KMS-11 (cell line): ENCODE measurements around the gene ARMC2.

Experiments
- H2AFZ ChIP-seq: fragments of 200-600 bp; sonication (generic); 2 replicates; pipeline ENCODE4 v1.6.1; 2016; ENCODE audit warnings: antibody characterized with exemption, mixed run types, low read depth
- H3K27ac ChIP-seq: fragments of 200-600 bp; sonication (generic); 2 replicates; pipeline ENCODE4 v1.6.1; 2016; ENCODE audit warnings: mild to moderate bottlenecking, mixed run types
- H3K27me3 ChIP-seq: fragments of 200-600 bp; sonication (generic); 2 replicates; pipeline ENCODE4 v1.6.1; 2017; ENCODE audit warnings: mild to moderate bottlenecking, low read depth, mixed run types, moderate library complexity; ENCODE audit not compliant: insufficient read depth
- H3K36me3 ChIP-seq: fragments of 200-600 bp; sonication (generic); 2 replicates; pipeline ENCODE4 v1.6.1; 2017; ENCODE audit warnings: mild to moderate bottlenecking, mixed run types; ENCODE audit not compliant: insufficient read depth
- H3K4me1 ChIP-seq: fragments of 200-600 bp; sonication (generic); 2 replicates; pipeline ENCODE4 v1.6.1; 2016; ENCODE audit warnings: mild to moderate bottlenecking, low read depth, mixed run types; ENCODE audit not compliant: poor library complexity, severe bottlenecking
- H3K4me2 ChIP-seq: fragments of 200-600 bp; sonication (generic); 2 replicates; pipeline ENCODE4 v1.7.0; 2016; ENCODE audit warnings: mild to moderate bottlenecking, mixed run types
- H3K4me3 ChIP-seq: fragments of 200-600 bp; sonication (generic); IDR thresholded peaks from 2 replicates; pipeline ENCODE4 v1.6.1; 2017; ENCODE audit warnings: low read depth, low read length, mixed read lengths; ENCODE audit not compliant: insufficient read depth
- H3K79me2 ChIP-seq: fragments of 200-600 bp; sonication (generic); 2 replicates; pipeline ENCODE4 v1.6.1; 2016; ENCODE audit warnings: low read depth, mixed run types; ENCODE audit not compliant: insufficient read depth
- H3K9ac ChIP-seq: fragments of 200-600 bp; sonication (generic); 2 replicates; pipeline ENCODE4 v1.6.1; 2016; ENCODE audit warnings: mild to moderate bottlenecking, mixed run types
- H4K20me1 ChIP-seq: fragments of 200-600 bp; sonication (generic); 2 replicates; pipeline ENCODE4 v1.6.1; 2016; ENCODE audit warnings: mild to moderate bottlenecking, mixed run types; ENCODE audit not compliant: insufficient read depth
- CTCF ChIP-seq: fragments of 200-600 bp; sonication (generic); conservative IDR thresholded peaks from 2 replicates; pipeline ENCODE4 v1.6.1; 2017; ENCODE audit warnings: low read depth, mild to moderate bottlenecking, antibody characterized with exemption, low read length, moderate library complexity, mixed read lengths

The ARMC2 gene

GRCh38 chr6:108982154-108983113, 134.2 kb downstream of the ARMC2 start:
- Histone ChIP-seq H3K4me1 (no peaks in the 10 kb centered on the region), H2AFZ (no peak overlapping the region), H3K79me2 (no peaks in the 10 kb centered on the region), H3K4me3 (no peak overlapping the region), H3K27ac (no peak overlapping the region), H4K20me1 (no peaks in the 10 kb centered on the region), H3K9ac (no peak overlapping the region), H3K36me3 (no peaks in the 10 kb centered on the region), H3K4me2 (no peak overlapping the region), H3K27me3 (no peaks in the 10 kb centered on the region)
- no peak for TF ChIP-seq CTCF

DNA sequence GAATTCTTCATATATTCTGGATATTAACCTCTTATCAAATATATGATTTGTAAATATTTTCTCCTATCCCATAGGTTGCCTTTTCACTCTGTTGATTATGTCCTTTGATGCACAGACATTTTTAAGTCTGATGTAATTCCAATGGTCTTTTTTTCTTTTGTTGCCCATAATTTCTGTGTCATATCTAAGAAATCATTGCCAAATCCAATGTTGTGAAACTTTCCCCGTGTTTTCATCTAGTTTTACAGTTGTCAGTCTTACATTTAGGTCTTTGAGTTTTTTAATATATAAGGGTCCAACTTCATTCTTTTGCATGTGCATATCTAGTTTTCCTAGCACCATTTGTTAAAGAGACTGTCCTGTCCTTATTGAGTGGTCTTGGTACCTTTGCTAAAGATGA, 134.9 kb downstream of the ARMC2 start:
- H3K36me3 ChIP-seq = no peaks in the 10 kb centered on the region
- no peak overlapping the region for H3K4me2 ChIP-seq
- no peak overlapping the region for H3K27ac ChIP-seq
- TF ChIP-seq CTCF = no peak
- no peaks in the 10 kb centered on the region for H4K20me1 ChIP-seq
- no peaks in the 10 kb centered on the region for H3K79me2 ChIP-seq
- H3K4me3 ChIP-seq = no peak overlapping the region
- no peaks in the 10 kb centered on the region for H3K27me3 ChIP-seq
- H3K9ac ChIP-seq = no peak overlapping the region
- no peaks in the 10 kb centered on the region for H3K4me1 ChIP-seq
- no peak overlapping the region for H2AFZ ChIP-seq

GRCh38 chr6:108985301-108985700, 137.1 kb downstream of the ARMC2 start:
- Histone ChIP-seq H3K79me2 (no peaks in the 10 kb centered on the region), H3K27ac (no peak overlapping the region), H3K27me3 (no peaks in the 10 kb centered on the region), H3K4me3 (no peak overlapping the region), H3K36me3 (no peaks in the 10 kb centered on the region), H3K9ac (no peak overlapping the region), H3K4me1 (no peaks in the 10 kb centered on the region), H2AFZ (no peak overlapping the region), H3K4me2 (no peak overlapping the region), H4K20me1 (no peaks in the 10 kb centered on the region)
- TF ChIP-seq CTCF = no peak

DNA sequence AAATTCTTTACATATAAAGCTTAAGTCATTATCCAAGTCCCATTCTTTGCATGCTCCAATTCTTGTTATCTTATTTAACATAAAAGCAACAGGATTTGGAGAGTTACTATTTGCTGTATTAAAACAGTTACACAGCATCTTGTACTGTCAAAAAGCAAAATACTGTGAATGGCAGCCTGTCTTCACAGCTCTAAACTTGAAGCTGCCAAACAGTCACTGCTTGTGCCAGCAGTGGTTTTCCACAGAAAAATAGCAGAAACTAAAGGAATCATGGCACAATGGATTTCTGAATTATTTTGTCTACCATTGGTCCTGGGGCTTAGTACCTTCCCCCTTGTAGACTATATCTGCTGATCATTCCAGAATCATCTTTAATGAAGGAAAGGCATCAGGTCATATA, 138.9 kb downstream of the ARMC2 start:
- Histone ChIP-seq H3K36me3 (no peaks in the 10 kb centered on the region), H3K4me1 (no peaks in the 10 kb centered on the region), H3K9ac (no peak overlapping the region), H4K20me1 (no peaks in the 10 kb centered on the region), H3K27ac (no peak overlapping the region), H3K79me2 (no peaks in the 10 kb centered on the region), H3K27me3 (no peaks in the 10 kb centered on the region), H3K4me2 (no peak overlapping the region), H2AFZ (no peak overlapping the region), H3K4me3 (no peak overlapping the region)
- TF ChIP-seq CTCF = no peak
